Non-pigmented ciliary epithelial cell (primary cell): Measurements from ENCODE around the gene OSBPL10.

Experiments used
- DNase-seq: peaks from one replicate; pipeline ENCODE4 v3.0.0-alpha.2; 2010; ENCODE audit warnings: low read depth

The OSBPL10 gene

DNA sequence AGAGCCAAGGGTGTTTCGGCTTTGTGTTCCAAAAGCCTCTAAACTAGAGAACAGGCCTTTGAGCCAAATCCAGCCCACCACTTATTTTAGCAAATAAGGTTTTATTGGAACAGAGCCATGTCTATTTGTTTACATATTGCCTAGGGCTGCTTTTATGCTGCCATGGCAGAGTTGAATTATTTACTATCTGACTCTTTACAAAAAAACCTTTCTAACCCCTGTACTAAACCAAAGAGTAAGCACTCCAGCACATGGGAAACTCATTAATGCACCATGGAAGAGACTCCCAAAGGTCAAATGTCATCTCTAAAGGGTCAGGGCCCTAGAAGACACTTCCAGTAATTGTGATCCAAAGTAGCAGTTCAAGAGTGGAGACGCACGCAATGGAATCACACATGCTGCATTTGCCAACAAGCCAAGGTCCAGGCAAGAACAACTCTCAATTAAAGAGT is 22.3 kb downstream of the OSBPL10 start:
- DNase-seq = no peak

DNA sequence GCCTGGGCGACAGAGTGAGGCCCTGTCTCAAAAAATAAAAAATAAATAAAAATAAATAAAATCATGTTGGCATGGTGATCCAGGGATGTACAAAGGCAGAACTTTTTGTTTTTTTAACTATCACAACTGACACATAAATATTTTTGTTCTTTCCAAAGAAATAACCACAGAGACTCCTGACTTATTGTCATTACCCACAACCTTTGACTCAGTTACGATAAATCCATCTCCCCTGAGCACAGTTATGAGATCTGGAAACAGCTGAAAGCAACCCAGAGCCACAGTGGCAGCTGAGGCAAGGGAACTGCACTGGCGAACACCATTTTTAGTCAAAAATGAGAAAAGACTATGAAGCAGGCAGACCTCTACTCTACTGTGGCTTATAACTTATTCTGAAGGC is 24.0 kb downstream of the OSBPL10 start:
- no peak for DNase-seq

DNA sequence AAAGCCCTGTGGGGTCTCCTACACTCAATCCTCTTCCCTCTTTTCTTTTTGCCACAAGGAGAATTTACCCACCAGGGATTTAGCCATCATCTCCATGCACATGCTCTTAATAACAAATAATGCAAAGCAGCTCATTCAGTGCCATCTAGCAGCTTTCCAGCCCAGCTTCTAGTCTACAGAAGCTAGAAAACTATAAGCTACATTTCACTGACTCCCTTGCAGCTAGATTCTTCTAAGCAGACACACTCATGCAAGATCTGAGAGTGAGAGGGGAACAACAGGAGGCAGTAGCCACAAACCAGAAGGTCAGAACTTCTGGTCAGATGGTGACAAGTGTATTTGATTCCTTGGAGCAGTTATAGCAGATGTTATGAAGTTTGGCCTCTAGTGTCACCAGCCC is 25.5 kb downstream of the OSBPL10 start:
- no peak for DNase-seq

DNA sequence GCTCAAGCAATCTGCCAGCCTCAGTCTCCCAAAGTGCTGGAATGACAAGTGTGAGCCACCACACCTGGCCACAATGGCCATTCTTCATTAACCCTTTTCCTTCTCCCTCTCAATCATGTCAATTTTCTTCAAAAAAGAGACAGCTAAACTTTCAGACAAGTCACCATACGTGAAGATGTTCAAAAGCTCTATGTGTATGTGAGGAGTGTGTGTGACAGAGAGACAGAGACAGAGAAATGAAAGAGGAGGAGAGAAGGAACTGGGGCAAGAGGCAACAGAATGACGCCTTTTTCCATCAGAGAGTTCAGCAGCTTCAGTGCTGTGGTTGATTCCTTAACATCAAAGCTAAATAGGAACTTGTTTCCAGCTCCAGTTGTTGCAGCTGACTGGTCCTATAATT is 27.4 kb downstream of the OSBPL10 start:
- no peak for DNase-seq

DNA sequence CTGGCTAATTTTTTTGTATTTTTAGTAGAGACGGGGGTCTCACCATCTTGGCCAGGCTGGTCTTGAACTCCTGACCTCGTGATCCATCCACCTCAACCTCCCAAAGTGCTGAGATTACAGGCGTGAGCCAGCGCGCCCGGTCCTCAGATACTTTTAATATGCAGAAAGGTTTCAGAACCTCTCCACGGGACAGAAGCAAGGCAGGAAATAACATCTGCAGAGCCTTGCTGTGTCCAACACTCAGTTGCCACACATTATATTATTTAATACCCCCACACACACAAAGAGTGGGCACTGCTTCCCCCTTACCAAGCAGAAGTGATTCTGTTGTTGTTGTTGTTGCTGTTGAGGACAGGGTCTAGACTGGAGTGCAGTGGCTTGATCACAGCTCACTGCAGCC is 28.0 kb downstream of the OSBPL10 start:
- no peak for DNase-seq

DNA sequence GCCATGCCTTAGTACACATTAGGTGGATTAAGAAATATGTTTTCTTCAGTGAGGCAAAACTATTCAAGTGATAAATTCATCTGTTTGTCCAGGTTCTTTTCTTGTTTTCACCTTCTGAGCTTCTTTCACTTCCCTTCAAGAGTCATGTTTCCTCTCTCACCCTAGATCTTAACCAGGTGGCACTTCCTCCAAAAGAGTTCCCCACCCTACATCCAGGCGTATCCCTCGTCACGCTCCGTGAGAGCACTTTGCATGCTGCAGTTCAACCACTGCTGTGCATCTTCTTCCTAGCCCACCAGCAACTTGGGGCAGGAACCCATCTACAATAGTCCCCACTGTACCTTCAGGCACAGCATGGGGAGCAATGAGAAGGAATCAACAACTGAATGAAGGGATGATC is 28.9 kb downstream of the OSBPL10 start:
- no peak for DNase-seq

DNA sequence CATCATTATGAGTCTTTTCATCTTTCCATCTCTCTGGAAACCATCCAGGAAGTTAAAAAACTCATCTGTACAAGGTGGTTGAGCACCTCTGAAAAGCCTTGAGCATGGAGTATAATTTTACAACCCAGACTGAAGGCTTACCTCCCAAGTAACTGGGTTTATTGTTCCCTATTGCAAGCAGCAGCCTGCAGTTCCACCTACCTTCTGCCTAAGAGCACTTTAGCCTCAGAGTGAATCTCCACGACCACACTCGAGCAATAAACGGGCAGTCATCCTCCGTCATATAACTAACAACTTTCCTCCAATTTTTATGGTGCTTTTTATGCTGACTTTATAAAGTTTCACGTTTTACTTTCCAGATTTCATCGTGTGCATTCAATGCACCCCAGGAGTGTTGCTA is 32.8 kb downstream of the OSBPL10 start:
- DNase-seq = no peak

DNA sequence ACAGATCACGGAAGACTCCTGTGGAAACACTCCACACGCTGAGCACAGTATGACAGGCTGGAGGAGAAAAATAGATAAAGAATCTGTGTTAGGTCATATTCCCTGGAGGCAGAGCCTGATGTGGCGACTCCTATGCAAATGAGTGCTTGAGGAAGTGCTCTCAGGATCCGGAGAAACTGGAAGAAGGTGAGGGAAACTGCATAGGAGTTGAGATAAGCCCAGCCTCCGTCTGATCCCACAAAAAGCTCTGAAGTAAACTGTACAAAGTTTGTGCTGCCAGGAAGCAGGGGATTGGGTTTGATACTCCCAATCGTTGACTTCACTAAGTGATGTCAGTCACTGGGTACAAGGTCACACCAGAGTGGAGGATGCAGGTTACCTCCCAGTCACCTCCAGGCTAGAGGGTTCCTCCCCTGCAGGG is 33.4 kb downstream of the OSBPL10 start:
- no peak for DNase-seq

DNA sequence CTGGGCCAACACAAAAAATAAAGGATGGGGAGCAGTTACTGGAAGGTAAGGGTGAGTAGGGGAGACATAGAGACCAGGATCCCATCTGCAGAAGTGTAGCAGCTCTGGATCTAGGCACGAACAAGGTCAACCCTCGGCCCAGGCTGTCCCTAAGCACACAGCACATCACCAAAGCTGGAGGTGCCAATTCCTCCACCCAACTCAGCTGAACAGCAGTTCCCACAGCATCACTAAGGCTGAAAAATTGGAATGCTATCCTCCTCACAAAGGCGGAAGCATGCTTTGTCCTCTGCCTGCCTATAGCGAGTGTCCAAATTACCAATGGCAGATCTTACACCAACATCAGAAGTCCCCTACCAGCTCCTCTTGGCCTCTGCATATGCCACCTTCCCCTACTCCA is 33.9 kb downstream of the OSBPL10 start:
- no peak for DNase-seq

DNA sequence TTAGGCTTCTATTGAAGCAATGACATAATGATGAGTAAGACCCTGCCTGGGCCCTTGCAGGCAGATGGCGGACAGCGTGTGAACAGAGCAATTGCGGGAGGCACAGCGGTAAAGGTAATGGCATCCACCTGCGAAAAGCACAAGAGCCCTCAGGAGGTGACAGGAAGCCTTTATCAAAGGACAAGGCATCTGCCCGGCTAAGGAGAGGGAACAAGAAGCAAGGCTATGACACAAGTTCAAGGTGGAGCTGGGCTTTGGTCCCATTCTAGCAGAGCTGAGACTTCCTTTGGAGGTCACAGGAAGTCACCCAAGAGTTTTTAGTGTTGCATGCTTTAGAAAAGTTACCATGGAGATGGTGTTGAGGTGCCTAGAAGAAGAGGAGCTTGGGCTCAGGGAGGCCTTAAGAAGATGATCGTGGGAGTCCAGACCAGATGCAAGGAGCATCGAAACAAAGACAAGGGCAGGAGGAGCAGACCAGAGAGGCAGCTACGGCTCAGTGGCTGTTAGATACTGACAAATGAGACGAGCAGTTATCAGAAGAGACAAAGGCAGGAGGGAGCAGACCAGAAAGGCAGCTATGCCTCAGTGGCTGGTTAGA is 34.5 kb downstream of the OSBPL10 start:
- no peak for DNase-seq

DNA sequence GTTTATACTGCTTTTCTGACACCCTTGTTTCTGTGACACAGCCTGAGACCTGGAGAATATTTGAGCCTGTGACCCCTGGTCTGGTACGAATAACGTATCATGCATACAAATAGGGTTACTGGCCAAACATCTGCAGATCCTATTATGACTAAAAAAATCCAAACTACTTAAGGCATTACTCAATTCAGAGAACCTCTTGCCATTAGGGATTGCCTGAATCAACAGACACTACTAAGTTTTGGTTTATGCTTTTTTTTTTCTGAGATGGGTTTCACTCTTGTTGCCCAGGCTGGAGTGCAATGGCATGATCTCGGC is 35.4 kb downstream of the OSBPL10 start:
- DNase-seq = no peak

DNA sequence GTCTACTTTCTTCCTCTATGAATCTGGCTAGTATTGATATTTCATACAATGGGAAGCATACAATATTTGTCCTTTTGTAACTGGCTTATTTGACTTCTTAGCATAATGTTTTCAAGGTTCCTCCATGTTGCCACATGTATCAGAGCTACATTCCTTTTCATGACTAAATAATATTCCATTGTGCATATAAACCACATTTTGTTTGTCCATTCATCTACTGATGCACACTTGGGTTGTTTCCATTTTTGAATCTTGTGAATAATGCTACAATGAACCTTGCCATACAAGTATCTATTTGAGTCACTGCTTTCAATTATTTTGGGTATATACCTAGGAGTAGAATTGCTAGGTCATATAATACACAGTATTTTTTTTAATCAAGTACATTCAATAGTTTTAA is 38.0 kb downstream of the OSBPL10 start:
- DNase-seq = no peak

DNA sequence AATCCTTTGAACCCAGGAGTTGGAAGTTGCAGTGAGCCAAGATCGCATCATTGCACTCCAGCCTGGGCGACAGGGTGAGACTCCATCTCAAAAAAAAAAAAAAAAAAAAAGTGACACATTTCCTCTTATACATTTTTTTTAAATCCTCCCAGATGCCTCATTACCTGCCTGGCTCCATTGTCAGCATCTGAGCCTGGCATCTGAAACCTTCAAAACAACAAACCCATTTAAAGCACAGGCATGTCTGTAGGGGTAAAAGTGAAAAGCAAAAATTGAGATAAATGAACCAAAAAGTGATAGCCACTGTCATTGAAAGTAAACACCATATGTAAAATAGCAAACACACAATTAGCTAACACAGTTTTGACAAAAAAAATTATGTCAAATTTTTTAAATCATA is 38.6 kb downstream of the OSBPL10 start:
- DNase-seq = no peak

DNA sequence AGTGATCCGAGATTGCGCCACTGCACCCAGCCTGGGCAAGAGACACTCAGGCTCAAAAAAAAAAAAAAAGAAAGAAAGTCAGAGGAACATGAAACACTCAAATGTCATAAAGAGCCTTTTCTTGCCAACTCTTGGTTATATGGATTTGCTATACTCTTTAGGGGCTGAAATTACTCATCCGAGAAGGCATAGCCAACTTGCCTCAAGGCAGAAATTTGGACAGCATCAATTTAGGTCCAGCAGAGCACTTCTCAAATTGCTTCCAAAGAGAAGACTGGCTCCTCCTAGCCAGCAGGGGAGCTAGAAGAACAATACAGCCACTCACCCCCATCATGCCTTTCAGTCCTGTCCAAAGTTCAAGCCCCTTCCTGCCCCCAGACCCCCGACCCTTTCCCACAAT is 43.8 kb downstream of the OSBPL10 start:
- no peak for DNase-seq

DNA sequence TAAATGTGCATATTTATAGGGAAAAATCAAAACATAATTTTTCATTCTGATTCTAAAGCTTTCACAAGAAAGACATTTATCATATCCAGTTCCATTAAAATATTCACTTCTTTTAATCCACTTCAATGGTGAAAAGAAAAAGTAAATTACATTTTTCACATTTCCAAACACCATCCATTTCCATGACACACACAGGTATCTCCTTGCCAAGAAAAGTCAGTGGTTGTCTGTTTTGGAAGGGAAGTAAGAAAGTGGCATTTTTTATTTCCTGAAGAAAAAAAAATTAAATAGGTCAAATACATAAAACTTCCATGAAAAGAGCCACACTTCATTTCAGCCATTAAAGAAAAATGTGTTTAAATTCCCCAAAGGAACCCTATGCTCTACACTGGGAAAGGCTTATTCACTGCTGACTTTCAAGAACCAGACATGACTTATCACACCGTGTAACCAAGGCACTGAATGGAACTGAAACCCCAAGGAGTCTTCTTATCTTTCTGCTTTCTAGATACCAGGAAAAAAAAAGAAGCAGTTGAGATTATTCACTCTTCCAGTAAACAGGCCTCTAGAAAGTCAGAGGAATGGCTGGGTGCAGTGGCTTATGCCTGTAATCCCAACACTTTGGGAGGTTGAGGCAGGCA is 44.5 kb downstream of the OSBPL10 start:
- peak; percentile 24 for DNase-seq

DNA sequence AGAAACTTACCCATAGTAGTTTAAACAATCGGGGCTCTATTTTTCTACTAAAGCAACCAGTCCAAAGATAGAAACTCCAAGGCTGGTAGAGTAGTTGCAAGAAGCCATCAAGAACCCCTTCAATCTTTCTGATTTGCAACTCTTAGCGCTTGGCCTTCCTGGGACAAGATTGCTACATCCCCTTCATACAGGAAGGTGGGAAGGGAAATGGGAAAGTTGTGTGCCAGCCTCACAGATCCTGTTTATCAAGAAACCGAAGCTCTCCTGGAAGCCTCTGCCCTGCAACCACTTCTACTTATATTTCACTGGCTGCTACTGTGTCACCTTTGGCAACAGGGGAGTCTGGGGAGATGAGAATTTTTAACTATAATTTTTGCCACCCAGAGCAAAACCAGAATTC is 46.2 kb downstream of the OSBPL10 start:
- DNase-seq = no peak

DNA sequence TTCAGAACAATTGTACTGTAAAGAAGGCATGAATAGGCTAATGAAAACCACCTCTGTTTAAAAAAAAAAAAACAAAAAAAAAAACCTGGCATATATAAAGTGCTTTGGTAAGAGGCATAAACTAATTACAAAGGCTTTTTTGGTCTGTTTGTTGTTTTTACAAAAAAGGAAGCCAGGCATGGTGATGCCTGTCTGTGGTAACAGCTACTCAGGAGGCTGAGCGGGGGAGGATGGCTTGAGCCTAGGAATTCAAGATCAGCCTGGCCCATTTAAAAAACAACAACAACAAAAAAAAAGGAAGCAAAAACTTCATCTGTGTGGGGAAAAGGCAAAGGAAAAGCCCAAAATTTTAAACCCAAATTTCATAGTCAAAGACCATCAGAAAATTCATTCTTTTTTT is 47.0 kb downstream of the OSBPL10 start:
- no peak for DNase-seq

DNA sequence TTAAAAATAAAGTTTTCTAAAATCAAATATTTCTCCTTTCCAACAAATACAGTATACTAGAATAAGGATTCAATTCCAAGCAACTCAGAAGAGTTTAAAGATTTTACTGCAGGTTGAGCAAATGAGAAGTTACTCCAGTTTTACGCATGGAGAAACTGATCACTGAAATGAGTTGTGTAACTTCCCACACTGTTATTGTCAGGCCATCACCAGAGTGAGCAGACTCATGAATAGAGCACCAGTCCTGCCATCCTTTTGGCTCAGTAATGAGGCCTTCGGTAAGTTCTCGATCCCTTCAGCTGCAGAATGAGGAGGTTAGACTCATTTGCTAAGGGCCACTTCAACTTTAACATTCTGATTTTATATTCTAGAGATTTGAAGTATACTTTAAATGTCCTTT is 48.1 kb downstream of the OSBPL10 start:
- no peak for DNase-seq

DNA sequence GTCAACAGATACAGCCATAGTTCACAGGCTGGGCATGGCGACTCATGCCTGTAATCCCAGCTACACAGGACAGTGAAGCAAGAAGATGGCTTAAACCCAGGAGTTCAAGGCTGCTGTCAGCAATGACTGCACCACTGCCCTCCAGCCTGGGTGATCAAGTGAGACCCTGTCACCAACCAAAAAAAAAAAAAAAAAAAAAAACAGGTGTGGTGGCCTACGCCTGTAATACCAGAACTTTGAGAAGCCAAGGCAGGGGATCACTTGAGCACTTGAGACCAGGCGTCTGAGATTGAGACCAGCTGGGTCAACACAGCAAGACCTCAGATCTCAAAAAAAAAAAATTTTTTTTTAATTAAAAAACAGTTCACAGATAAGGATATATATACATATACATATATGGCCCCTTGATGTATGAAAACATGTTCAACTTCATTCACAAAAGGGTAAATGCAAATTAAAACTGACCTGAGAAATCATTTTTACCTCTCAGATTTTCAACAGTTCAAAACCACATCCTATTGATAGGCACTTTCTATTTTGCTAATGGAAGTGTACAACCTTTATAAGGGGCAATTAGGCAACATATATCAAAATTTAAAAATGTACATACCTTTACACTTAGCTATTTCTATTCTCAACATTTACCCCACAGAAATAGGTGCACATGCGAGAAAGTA is 51.1 kb downstream of the OSBPL10 start:
- no peak for DNase-seq

DNA sequence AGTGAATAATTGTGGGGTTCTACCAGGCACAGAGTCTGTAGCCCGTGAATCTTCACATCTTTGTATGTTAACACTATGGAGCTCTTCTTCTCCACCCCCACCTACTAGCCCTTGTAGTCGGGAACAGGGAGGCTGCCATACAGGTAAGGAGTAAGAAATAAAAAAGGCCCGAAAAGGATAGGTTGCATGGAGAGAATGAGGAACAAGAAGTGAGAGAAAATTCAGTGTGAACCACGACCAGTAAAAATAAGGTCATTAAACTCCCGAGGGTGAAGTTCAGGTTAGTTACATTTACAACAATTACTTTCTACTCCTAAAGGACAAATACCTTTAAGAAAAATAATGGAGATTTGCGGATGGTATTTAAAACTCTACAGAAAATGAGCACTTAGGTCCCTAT is 53.3 kb downstream of the OSBPL10 start:
- no peak for DNase-seq

DNA sequence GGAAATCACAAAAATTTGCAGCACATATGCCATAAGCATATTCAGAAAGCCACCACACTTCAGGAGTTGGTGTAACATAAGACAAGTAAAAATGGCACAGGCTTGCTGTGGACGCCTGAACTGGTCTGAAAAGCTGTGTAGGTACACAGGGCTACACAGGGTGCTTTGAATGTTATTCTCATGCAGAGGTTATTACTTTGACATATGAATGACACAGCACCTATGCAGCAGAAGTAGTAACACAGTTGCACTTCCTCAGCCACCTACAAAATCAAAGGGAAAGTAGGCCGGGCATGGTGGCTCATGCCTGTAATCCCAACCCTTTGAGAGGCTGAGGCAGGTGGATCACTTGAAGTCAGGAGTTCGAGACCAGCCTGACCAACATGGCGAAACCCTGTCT is 54.5 kb downstream of the OSBPL10 start:
- no peak for DNase-seq

DNA sequence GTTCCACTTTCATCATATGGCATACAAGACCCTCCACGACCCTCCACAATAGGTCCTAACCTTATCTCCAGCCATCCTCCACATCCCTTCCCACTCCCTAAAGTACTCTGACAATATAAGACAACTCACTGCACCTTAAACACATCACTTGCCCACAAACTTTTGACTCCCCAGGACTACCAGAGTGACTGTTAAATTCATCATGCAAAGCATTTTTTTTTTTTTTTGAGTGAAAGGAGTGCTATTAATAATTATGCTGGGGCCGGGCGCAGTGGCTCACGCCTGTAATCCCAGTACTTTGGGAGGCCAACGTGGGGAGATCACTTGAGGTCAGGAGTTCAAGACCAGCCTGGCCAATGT is 55.8 kb downstream of the OSBPL10 start:
- DNase-seq = no peak

DNA sequence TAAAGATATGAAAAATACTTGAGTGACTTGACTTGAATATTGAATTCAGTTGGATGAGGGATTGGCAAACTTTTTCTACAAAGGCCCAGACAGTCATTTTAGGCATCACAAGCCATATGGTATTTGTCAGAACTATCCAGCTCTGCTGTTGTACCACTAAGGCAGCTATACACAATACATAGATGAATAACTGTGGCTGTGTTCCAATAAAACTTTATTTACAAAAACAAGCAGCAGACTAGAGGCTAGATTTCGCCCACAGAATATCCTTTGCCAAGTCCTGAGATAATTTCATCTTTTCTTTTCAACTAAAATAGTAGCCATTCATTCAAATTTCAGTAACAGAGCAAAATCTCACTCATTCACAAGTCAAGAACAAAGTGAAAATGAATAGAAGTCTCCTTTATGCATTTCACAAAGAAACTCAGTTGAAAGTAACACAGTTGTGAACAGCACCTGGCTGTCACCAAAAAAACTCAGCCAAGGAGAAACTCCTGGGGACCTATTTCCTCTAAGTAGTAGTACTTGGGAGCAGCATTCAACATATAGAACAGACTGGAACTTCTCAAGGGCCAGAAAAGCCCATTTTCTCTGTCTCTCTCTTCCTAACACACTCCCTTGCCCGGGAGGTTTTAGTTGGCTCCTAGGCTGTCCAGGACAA is 56.3 kb downstream of the OSBPL10 start:
- DNase-seq = no peak

DNA sequence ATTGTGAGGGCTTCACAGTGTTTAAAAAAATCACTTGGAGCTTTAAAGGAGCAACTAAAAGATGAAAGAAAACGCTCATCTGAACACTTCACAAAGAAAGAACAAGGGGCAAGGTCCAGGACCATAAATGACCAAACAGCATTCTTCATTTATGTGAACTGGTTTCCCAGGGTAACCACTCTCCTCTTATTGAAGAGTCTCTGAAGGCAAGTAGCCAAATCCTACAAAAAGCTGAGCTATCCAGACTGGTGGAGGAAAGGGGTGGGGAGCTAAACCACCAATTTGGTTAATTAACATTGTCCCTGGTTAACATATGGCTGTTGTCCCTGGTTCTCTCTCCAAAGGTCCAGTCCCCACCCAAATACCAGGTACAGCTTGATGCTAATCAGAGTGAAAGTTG is 58.1 kb downstream of the OSBPL10 start:
- DNase-seq = no peak
